MM.1S (cell line): ENCODE data around the gene VEGFB.
A peak's percentile ranks its signal among the peaks of the same experiment; 100 is the strongest.

ENCODE experiments used
- DNase-seq: peaks from one replicate; pipeline ENCODE4 v3.0.0-alpha.2; 2015
- H2AFZ ChIP-seq: fragments of 300-600 bp; sonication (generic); 2 replicates; pipeline ENCODE4 v1.6.0; 2016; ENCODE audit warnings: antibody characterized with exemption, low read length
- H3F3A ChIP-seq: fragments of 300-600 bp; sonication (generic); 2 replicates; pipeline ENCODE4 v1.6.1; 2016; ENCODE audit warnings: mild to moderate bottlenecking, antibody characterized with exemption, low read length, moderate library complexity, mixed read lengths; ENCODE audit not compliant: insufficient read depth
- H3K27ac ChIP-seq: fragments of 300-600 bp; sonication (generic); 2 replicates; pipeline ENCODE4 v1.5.1; 2016; ENCODE audit warnings: mild to moderate bottlenecking, low read length
- H3K27me3 ChIP-seq: fragments of 300-600 bp; sonication (generic); replicated peaks from 2 replicates; pipeline ENCODE4 v1.6.0; 2016; ENCODE audit warnings: low read length; ENCODE audit not compliant: insufficient read depth
- H3K36me3 ChIP-seq: fragments of 300-600 bp; sonication (generic); replicated peaks from 2 replicates; pipeline ENCODE4 v1.6.1; 2016; ENCODE audit warnings: mild to moderate bottlenecking, low read length, mixed read lengths; ENCODE audit not compliant: insufficient read depth
- H3K4me1 ChIP-seq: fragments of 300-600 bp; sonication (generic); 2 replicates; pipeline ENCODE4 v1.6.1; 2016; ENCODE audit warnings: low read length, mixed read lengths
- H3K4me2 ChIP-seq: fragments of 300-600 bp; sonication (generic); 2 replicates; pipeline ENCODE4 v1.6.0; 2016; ENCODE audit warnings: low read depth, low read length
- H3K4me3 ChIP-seq: fragments of 300-600 bp; sonication (generic); 2 replicates; pipeline ENCODE4 v1.5.1; 2016; ENCODE audit warnings: low read length, mixed read lengths
- H3K79me2 ChIP-seq: fragments of 300-600 bp; sonication (generic); 2 replicates; pipeline ENCODE4 v1.6.1; 2016; ENCODE audit warnings: mixed run types, low read length, mixed read lengths
- H3K9ac ChIP-seq: fragments of 300-600 bp; sonication (generic); 2 replicates; pipeline ENCODE4 v1.6.1; 2016; ENCODE audit warnings: low read length, mixed read lengths
- H3K9me2 ChIP-seq: fragments of 300-600 bp; sonication (generic); replicated peaks from 2 replicates; pipeline ENCODE4 v1.6.1; 2016; ENCODE audit warnings: mild to moderate bottlenecking, low read length, mixed read lengths; ENCODE audit not compliant: insufficient read depth
- H3K9me3 ChIP-seq: fragments of 300-600 bp; sonication (generic); replicated peaks from 2 replicates; pipeline ENCODE4 v1.6.1; 2016; ENCODE audit warnings: mild to moderate bottlenecking, low read length, mixed read lengths; ENCODE audit not compliant: insufficient read depth
- H4K20me1 ChIP-seq: fragments of 300-600 bp; sonication (generic); 2 replicates; pipeline ENCODE4 v1.6.1; 2016; ENCODE audit warnings: mild to moderate bottlenecking, low read length, moderate library complexity, mixed read lengths; ENCODE audit not compliant: insufficient read depth
- EZH2 ChIP-seq: fragments of 300-600 bp; sonication (generic); optimal IDR thresholded peaks from 2 replicates; pipeline ENCODE3; 2017; ENCODE audit warnings: low read depth, mild to moderate bottlenecking, antibody characterized with exemption, low read length, mixed read lengths
- EZH2phosphoT487 ChIP-seq: fragments of 300-600 bp; sonication (generic); IDR thresholded peaks from 2 replicates; pipeline ENCODE4 v1.6.1; 2018; ENCODE audit warnings: antibody characterized with exemption, low read length
- TF ChIP-seq, protein P1 (sequence below): fragments of 300-600 bp; sonication (generic); IDR thresholded peaks from 2 replicates; pipeline ENCODE4 v1.5.1; 2016; ENCODE audit warnings: antibody characterized with exemption, low read length, mixed read lengths

Gene VEGFB

DNA sequence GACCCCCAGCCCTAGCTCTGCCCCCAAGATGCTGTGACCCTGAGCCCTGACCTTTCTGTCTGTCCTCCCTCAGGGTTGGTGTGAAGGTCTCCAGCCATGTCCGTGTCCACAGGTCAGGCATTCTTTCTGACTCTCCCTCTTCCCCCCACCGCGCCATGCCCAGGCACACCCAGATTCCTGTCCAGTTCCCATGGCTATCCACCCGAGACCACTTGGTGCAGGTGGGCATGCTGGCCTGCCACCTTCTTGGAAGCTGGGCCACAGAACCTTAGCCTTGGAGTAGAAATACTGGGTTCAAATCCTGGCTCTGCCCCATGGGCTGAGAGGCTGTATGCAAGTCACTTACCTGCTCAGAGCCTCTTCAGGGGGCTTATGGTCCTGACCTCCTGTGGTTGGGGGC is 14.7 kb downstream of the VEGFB start:
- H3K4me3 ChIP-seq = no peak overlapping the region
- no peaks in the 10 kb centered on the region for H3K9me3 ChIP-seq
- H3K79me2 ChIP-seq = peaks cover 35% of the 10 kb centered on the region
- no peak overlapping the region for H3K4me2 ChIP-seq
- no peak for DNase-seq
- H3K9ac ChIP-seq = no peak overlapping the region
- TF ChIP-seq EZH2phosphoT487 (no peak), EZH2 (no peak)
- TF ChIP-seq, protein P1, sequence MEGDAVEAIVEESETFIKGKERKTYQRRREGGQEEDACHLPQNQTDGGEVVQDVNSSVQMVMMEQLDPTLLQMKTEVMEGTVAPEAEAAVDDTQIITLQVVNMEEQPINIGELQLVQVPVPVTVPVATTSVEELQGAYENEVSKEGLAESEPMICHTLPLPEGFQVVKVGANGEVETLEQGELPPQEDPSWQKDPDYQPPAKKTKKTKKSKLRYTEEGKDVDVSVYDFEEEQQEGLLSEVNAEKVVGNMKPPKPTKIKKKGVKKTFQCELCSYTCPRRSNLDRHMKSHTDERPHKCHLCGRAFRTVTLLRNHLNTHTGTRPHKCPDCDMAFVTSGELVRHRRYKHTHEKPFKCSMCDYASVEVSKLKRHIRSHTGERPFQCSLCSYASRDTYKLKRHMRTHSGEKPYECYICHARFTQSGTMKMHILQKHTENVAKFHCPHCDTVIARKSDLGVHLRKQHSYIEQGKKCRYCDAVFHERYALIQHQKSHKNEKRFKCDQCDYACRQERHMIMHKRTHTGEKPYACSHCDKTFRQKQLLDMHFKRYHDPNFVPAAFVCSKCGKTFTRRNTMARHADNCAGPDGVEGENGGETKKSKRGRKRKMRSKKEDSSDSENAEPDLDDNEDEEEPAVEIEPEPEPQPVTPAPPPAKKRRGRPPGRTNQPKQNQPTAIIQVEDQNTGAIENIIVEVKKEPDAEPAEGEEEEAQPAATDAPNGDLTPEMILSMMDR = no peak
- H4K20me1 ChIP-seq = no peaks in the 10 kb centered on the region
- H3K4me1 ChIP-seq = no peaks in the 10 kb centered on the region; the same call in 1 of the 2 replicates
- H3K27me3 ChIP-seq = peaks cover 5% of the 10 kb centered on the region; the same call in 1 of the 2 replicates
- H3K9me2 ChIP-seq = no peaks in the 10 kb centered on the region
- H3K36me3 ChIP-seq = no peaks in the 10 kb centered on the region
- H3F3A ChIP-seq = 0 out of 2 replicates have a peak, but pooled peaks cover 4% of the 10 kb centered on the region
- no peak overlapping the region for H3K27ac ChIP-seq
- no peak overlapping the region for H2AFZ ChIP-seq

DNA sequence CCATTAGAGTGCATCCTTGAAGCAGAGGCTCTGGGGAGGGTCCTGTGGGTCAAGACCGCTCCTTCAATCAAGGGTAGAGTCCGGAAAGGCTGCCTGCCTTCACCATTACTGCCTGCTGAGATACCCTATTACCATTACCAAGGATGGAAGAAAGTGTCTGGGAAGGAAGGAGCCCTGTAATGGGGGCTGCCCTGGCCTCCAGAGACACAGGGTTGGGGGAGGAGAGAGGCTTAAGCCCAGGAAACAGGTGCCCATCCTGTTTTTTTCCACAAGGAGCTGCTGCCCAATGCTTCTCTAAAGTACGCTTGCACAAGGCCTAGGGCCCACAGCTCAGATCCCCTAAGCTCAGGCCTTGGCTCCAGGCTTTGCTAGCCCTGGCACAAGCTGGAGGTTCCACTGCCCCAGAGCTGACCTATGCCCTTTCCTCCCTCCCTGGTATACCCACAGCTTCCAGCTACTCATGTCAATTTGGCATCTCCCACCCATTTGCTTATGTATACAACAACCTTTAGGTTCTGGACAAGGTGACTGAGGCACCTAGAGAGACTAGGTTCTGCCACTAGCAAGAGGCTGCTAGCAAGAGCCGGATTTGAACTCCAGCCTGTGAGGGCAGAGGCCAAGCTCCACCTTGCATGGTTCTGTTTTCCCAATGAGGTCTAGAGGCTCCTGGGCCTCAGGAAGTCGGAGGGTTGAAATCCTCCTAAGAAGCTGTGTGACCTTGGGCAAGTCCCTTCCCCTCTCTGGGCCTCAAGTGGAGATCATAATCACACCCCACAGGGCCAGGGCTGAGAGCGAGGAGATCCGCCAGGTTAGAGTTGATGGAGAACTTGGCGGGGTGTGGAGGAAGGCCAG is 15.4 kb downstream of the VEGFB start:
- Histone ChIP-seq H2AFZ (no peak overlapping the region), H3K79me2 (peaks cover 27% of the 10 kb centered on the region), H3K36me3 (no peaks in the 10 kb centered on the region), H3F3A (0 out of 2 replicates have a peak, but pooled peaks cover 4% of the 10 kb centered on the region), H4K20me1 (no peaks in the 10 kb centered on the region), H3K9me2 (no peaks in the 10 kb centered on the region), H3K4me2 (no peak overlapping the region), H3K27me3 (peaks cover 5% of the 10 kb centered on the region; the same call in 1 of the 2 replicates), H3K4me3 (no peak overlapping the region), H3K9me3 (no peaks in the 10 kb centered on the region), H3K9ac (no peak overlapping the region), H3K27ac (no peak overlapping the region), H3K4me1 (no peaks in the 10 kb centered on the region; the same call in 1 of the 2 replicates)
- DNase-seq = no peak
- TF ChIP-seq, protein P1 = no peak
- TF ChIP-seq EZH2 (no peak), EZH2phosphoT487 (no peak)

GRCh38 chr11:64250415-64251015 is 16.1 kb downstream of the VEGFB start:
- no peak for DNase-seq
- TF ChIP-seq, protein P1 = no peak
- TF ChIP-seq EZH2 = no peak
- no peak for TF ChIP-seq EZH2phosphoT487
- Histone ChIP-seq H3K9me2 (no peaks in the 10 kb centered on the region), H3K4me2 (peak overlapping the region; percentile 96), H2AFZ (peak overlapping the region; percentile 84), H3K9me3 (no peaks in the 10 kb centered on the region), H3K27me3 (peaks cover 5% of the 10 kb centered on the region; the same call in 1 of the 2 replicates), H4K20me1 (no peaks in the 10 kb centered on the region), H3K4me1 (no peaks in the 10 kb centered on the region; the same call in 1 of the 2 replicates), H3K36me3 (no peaks in the 10 kb centered on the region), H3K9ac (peak overlapping the region; percentile 16; the same call in 1 of the 2 replicates), H3K27ac (no peak overlapping the region), H3K79me2 (peaks cover 20% of the 10 kb centered on the region), H3F3A (0 out of 2 replicates have a peak, but pooled peaks cover 4% of the 10 kb centered on the region), H3K4me3 (peak overlapping the region; percentile 58)
